Measurements from ENCODE around the gene GALNT12. TPM values are rescaled to one million over a fixed set of nuclear protein-coding genes. Genes with fewer than 3 reads are reported as not detected.

GALNT12 gene
- total and polyA plus RNA-seq, 4 donors = 0.16 to 1.4 (median 0.25) TPM; not detected in 1

- H3K4me3 ChIP-seq (ENCODE audit: low read depth in 1 of 3, low read length in 3 of 3) = no peak overlapping the region
- H3K9ac ChIP-seq (ENCODE audit: low read depth in 1 of 2, low read length in 2 of 2) = no peak overlapping the region
- no peaks in the 10 kb centered on the region for H3K9me3 ChIP-seq (ENCODE audit: control insufficient read depth in 4 of 4, low read length in 3 of 4)
- no peak for DNase-seq (ENCODE audit: low spot score)
- H3K4me1 ChIP-seq (ENCODE audit: control insufficient read depth in 4 of 4, insufficient read depth in 4 of 4, low read length in 3 of 4) = no peaks in the 10 kb centered on the region
- H3K36me3 ChIP-seq (ENCODE audit: control insufficient read depth in 4 of 4, insufficient read depth in 3 of 4, low read depth in 1 of 4, low read length in 3 of 4) = peaks cover 0 to 20% (median 1%) of the 10 kb centered on the region in 4 donors
- WGBS = 94% methylated on average over 15 of the region's 15 CpGs
- TF ChIP-seq CTCF (IDR thresholded peaks at IDR 0.05; ENCODE audit: low read depth, low read length, missing input control) = no peak
- TF ChIP-seq ZBTB33 (IDR thresholded peaks at IDR 0.05) = no peak
- no peak for TF ChIP-seq MAX (IDR thresholded peaks at IDR 0.05)
- TF ChIP-seq EGR1 (IDR thresholded peaks at IDR 0.05; ENCODE audit: low read depth in 2 of 2) = no peak
- no peak for TF ChIP-seq REST (IDR thresholded peaks at IDR 0.05)
- no peak for TF ChIP-seq RXRA (IDR thresholded peaks at IDR 0.05)
- no peak for TF ChIP-seq SP1 (IDR thresholded peaks at IDR 0.05)
- TF ChIP-seq YY1 (IDR thresholded peaks at IDR 0.05) = no peak
- no peak for TF ChIP-seq NR2F2 (IDR thresholded peaks at IDR 0.05)
- no peak for TF ChIP-seq ATF3 (IDR thresholded peaks at IDR 0.05)
- TF ChIP-seq FOXA1 (IDR thresholded peaks at IDR 0.05) = no peak
- no peak for TF ChIP-seq GABPA (IDR thresholded peaks at IDR 0.05 in 1 of 2, conservative IDR thresholded peaks at IDR 0.05 in 1 of 2)
- no peak for TF ChIP-seq JUND (IDR thresholded peaks at IDR 0.05)
- no peak for TF ChIP-seq FOXA2 (IDR thresholded peaks at IDR 0.05)
- no peak for TF ChIP-seq RAD21 (IDR thresholded peaks at IDR 0.05)
- TF ChIP-seq HNF4A (conservative IDR thresholded peaks at IDR 0.05) = no peak
- TF ChIP-seq HNF4G (IDR thresholded peaks at IDR 0.05) = no peak
- TF ChIP-seq TAF1 (conservative IDR thresholded peaks at IDR 0.05) = no peak
- H3K27me3 ChIP-seq (ENCODE audit: control insufficient read depth in 4 of 4, insufficient read depth in 4 of 4, low read length in 3 of 4) = no peaks in the 10 kb centered on the region
- no peak overlapping the region for H3K27ac ChIP-seq (ENCODE audit: low read depth in 1 of 2, low read length in 2 of 2)
Observed at GRCh38 chr9:98773721-98774120, 33.7 kb upstream of the GALNT12 start.
